Skin of body (tissue), 2 donors: ENCODE results near the gene EPHA6. TPM values are rescaled to one million over a fixed set of nuclear protein-coding genes. Genes with fewer than 3 reads are reported as not detected.
"Not testable (repeated sequence)": the region's sequence is repeated elsewhere in the genome, so short reads cannot be mapped to it uniquely, and the experiment has no call there.

Source experiments
- DNase-seq: peaks from one replicate; lab custom pipeline; 2025; lab: John Stamatoyannopoulos, UW
- total RNA-seq: library from RNA; depleted of rRNA; stranded (reverse); fragments of >200 nt; gene quantifications from one replicate; pipeline ENCODE4 v1.2.3, GENCODE V29; 2014

Gene EPHA6
- total RNA-seq, 1 donor from 2014 or later, result 2.2 TPM

DNA sequence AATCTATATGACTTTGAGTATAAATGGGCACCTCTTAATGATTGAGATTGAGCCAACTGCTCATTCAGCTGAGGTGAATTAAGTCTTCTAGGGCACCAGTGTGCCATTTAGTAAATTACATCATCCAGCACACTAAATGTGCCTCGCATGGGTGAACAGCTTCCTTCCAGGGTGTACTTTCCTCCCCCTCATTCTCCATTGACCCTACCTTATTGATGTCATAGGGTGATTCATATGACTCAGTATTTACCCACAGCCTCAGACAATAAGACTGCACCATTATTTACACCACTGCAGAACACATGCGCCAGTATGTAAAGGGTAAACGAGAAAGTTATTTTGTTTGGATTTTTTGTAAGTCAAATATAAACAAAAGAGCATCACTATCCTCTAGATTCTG is 765.0 kb downstream of the EPHA6 start:
- DNase-seq, result no peak

- no peak for DNase-seq
These were observed 796.2 kb downstream of the EPHA6 start for GRCh38 chr3:97610626-97611025.

DNA sequence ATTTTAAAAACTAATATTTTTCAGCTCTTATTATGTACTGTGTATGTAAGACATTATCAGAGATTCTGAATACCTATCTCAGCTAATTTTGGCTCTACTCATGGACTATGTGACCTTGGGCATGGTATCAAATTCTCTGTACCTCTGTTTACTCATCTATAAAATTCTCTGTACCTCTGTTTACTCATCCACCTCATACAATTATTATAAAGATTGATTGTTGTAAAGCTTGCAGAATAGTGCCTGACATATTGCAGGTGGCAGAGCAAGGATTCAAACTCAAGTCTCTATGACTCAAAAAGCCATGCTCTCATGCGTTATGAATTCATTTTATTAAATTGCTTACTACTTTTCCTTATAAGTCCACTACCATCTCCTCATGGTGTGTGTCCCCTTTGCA is 798.2 kb downstream of the EPHA6 start:
- no peak for DNase-seq

DNA sequence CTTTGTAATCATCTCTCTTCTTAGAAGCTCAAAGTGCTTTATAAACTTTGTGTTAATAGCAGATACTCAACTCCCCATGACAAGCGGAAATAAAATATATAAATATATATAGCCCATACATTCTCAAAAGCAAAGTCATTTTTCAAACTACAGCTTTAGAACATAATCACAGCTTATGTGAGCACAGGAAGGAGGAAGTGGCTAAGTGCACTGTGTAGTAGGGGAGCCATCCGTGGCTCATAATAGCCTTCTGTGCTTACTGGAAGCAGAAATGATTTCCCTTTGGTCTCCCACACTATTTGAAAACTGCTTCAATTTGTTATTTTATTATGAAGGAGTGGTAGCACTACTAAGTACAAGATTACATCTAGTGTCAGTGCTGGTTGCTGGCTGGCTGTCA is 798.7 kb downstream of the EPHA6 start:
- DNase-seq, result no peak

GRCh38 chr3:97620514-97620913 is 806.1 kb downstream of the EPHA6 start:
- not testable (repeated sequence) for DNase-seq

GRCh38 chr3:97636465-97636864 is 822.1 kb downstream of the EPHA6 start:
- DNase-seq, result no peak

GRCh38 chr3:97646932-97647331 is 832.5 kb downstream of the EPHA6 start:
- DNase-seq, result no peak

DNA sequence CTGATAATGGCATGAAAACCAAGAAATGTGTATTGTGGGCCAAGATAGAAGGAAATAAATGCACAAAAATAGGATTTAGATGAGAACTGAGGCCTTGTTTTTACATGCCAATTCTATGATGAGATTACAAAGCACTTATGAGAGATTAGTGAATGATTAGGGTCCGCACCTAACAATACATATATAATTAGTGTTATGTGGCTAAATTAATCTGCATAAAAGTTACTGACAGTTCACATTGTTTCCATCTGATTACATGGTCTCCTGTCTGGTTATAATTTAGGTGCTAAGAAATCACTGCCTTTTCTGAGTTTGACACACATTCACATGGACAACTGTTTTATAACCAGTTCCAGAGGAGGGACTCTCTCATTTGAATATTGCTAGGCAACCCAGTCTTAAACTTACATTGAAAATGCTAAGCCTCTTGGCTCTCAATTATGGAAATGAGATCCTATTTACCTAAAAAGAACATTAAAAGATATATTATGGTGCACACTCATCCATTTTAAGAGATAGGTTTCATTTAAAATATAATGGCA is 833.1 kb downstream of the EPHA6 start:
- DNase-seq, result no peak

GRCh38 chr3:97655971-97656370 is 841.6 kb downstream of the EPHA6 start:
- DNase-seq, result no peak

DNA sequence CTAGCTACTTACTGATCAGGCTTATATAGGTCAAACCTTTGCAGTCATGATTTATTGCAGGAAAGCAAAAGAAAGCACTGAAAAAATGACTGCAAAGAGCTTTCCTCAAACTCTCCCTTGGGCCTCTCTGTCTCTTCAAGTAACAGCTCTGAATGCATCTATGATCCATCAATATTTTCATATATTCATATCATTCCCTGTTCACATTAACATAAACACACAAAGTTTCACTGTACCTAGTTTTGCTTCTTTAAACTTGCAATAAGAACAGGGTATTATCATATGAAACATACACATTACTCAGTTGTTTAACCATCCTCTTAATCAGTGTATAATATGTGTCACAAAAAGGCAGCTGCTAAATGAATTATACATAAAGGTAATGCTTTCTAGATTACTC is 842.2 kb downstream of the EPHA6 start:
- DNase-seq, result no peak

DNA sequence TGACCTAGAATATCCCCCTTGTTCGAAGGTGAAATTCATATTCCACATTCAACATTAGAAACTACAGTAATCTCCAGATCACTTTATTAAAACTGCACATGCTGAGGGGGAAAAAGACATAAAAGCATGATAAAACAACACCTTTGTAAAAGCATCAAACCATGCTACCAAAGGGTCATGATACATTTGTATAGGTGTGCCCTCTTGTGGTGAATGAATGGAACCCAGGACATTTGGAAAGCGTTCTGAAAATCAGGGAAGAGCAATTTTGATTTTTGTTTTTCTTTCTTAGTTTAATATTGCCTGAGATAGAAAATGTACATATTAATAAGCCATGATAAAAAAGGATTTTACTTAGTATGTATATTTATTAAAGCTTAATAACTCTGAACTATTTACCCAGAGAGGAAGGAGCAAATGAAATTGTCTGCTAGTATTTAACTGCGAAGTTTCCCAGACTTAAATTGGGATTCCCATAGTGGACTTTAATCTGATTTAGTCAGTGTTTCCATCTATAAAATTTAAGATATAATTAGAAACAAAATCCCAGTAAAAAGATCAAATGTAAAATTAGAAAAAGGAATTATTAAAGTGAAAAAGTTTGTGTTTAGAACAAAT is 844.4 kb downstream of the EPHA6 start:
- DNase-seq, result peak; percentile 2

DNA sequence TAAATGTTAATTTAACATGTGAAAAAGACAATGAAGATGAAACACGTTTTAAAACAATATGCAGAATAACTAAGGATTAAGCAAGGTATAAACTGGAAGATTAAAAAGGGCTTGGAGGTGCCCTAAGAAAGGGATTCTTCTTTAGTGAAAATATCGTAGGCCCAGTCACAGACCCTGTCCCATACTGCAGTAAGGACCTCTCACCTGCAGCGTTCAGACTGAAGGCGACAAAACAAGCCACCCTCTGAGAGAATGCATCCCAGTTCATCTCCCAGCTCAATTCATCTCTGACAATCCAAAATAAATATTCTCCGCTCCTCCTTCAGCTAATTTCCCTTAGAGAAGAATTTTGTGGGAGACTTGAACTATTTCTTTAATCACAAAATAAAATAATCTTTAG is 847.9 kb downstream of the EPHA6 start:
- DNase-seq, result no peak

DNA sequence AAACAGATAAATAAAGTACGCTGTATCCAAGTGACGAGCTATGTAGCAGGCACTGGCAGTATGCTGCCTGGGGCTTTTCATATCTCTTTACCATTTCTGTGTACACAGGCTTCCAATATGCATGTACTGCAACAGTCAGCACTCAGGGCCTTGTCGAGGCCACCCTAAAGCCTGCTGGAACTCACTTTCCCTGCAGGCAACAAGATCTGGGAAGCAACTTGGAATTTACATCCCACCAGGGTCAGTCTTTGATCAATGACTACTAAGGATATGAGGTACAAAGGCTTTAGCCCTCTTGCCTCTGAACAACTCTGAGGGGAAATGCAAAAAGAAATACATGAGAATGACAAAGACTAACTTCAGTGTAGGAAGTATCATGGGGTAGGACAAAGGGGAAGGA is 848.4 kb downstream of the EPHA6 start:
- no peak for DNase-seq

DNA sequence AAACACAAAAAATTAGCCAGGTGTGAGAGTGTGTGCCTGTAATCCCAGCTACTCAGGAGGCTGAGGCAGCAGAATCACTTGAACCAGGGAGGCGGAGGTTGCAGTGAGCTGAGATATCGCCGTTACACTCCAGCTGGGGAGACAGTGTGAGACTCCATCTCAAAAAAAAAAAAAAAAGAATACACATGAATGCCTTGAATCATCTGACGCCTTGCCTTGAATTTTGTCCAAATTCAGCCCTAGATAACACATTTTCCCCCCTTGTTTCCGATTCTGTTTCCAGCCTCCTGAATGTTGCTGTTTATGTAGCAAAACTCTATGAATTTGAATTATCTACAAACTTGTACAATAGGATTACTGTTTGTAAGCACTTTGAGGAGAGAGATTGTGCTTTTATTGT is 851.5 kb downstream of the EPHA6 start:
- no peak for DNase-seq

DNA sequence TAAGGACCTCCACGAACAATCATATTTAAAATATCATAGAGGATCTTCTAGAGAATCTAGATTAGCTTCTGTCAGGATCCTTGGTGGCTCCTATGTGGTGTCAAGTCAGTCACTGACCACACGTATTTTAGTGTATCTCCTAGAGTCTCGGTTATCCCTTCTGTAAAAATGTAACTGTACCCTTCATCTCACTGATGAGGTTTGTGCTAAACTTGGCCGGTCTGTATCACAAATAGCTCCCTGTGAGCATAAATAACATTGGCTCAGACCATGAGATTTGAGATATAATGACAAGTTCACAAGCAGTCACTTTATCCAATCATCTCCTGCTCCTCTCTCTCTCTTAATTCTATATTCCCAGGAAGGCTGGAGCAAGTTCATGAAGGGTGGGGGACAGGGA is 856.6 kb downstream of the EPHA6 start:
- no peak for DNase-seq

GRCh38 chr3:97673357-97673997 is 859.1 kb downstream of the EPHA6 start:
- DNase-seq, result no peak

GRCh38 chr3:97674461-97674860 is 860.1 kb downstream of the EPHA6 start:
- no peak for DNase-seq

- no peak for DNase-seq
These were observed 865.8 kb downstream of the EPHA6 start for GRCh38 chr3:97680210-97680609.

DNA sequence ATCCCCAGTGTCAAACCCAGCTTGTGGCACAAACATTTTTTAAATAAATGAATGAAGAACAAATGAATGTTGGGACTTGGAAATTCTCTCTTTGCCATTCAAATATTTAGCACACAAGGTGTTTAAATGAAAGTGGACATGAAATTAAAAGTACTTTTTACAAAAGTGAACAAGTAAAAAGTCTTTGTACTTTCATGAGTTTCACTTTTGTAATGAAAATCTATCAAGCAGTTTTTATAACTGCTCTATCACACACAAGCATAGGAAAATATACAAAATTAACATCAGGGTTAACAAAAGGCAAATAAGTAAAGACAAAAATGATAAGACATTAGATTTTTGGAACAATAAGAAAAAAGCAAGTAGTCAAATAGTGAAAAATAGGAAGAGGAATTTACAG is 866.3 kb downstream of the EPHA6 start:
- DNase-seq, result no peak

DNA sequence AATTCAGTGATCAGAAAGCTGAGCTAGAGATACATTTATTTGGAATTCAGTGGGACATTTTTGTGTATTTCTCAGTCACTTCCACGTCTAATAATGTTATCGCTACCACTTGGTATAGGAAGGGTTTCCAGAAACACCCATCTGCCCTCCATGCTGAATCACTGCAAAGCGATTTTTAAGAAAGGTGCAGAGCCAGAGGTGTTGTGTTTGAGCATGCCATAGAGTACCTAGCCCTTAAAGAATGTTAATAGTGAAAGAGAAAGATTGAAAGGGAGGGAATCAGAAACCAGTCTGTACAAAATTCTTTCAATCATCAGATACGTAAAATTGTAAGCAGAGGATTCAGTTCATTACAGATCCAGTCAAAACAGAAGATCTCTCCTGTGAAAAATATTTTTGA is 870.1 kb downstream of the EPHA6 start:
- DNase-seq, result no peak

DNA sequence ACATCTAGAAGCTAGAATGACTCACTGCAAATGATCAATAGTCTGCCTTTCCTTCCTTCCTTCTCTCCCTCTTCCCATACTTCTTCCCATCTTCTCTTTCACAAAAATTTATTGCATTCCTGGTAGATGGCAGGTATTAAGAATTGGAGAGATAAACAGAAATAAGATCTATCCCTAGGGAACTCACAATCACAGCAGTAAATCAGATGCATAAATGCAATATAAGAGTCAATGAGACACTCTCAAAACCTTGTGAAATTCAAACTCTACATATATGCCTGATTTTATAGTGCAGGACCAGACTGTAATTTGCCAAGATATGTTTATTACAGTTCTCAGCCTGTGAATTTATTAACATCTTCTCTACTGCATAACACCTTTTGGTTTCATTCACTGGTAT is 871.9 kb downstream of the EPHA6 start:
- no peak for DNase-seq

DNA sequence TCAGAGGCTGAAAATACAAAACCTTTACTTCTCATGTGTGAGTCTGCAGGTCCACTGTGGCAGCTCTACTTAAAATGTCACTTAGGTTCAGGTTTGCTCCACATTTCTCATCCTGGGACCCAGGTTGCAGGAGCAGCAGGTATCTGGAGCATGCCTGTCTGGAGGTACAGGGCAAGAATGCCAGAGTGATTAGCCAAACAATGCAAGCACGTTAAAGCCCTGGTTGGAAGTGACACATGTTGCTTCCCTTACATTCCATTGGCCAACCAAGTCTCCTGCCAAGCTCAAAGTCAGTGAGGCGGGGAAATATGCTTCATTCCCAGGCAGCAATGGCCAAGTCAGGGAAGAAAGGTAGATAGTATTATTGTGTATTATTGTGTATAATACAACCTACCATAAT is 873.3 kb downstream of the EPHA6 start:
- DNase-seq, result no peak

GRCh38 chr3:97689111-97689510 is 874.7 kb downstream of the EPHA6 start:
- DNase-seq, result no peak
